Measurements from ENCODE around the gene TM6SF1.

Gene TM6SF1

GRCh38 chr15:83104141-83104540 lies 3.3 kb upstream of the TM6SF1 start:
- peaks cover 31% of the 10 kb centered on the region for H3K4me1 ChIP-seq
- H3K36me3 ChIP-seq: no peaks in the 10 kb centered on the region

GRCh38 chr15:83105440-83105839 lies 2.0 kb upstream of the TM6SF1 start:
- no peak for TF ChIP-seq Cebpa-rat (IDR thresholded peaks at IDR 0.05)
- H3K4me1 ChIP-seq: peaks cover 40% of the 10 kb centered on the region
- no peak overlapping the region for H3K4me2 ChIP-seq
- H3K4me3 ChIP-seq: no peak overlapping the region
- no peaks in the 10 kb centered on the region for H3K9me3 ChIP-seq
- H3K27me3 ChIP-seq: peaks cover 34% of the 10 kb centered on the region
- H3K9ac ChIP-seq: no peak overlapping the region
- no peak overlapping the region for H3K27ac ChIP-seq
- H3K36me3 ChIP-seq: no peaks in the 10 kb centered on the region
- H4K20me1 ChIP-seq: no peaks in the 10 kb centered on the region

More at GRCh38 chr15:83104141-83104540, 3.3 kb upstream of the TM6SF1 start:
- Histone ChIP-seq H3K4me3 (no peak overlapping the region), H3K4me2 (no peak overlapping the region), H3K9ac (no peak overlapping the region), H3K27me3 (peaks cover 27% of the 10 kb centered on the region), H3K9me3 (no peaks in the 10 kb centered on the region), H3K27ac (no peak overlapping the region), H4K20me1 (no peaks in the 10 kb centered on the region)
- TF ChIP-seq Cebpa-rat (IDR thresholded peaks at IDR 0.05): no peak

GRCh38 chr15:83107841-83108181 lies 366 bp downstream of the TM6SF1 start:
- Histone ChIP-seq H3K27me3 (peaks cover 34% of the 10 kb centered on the region), H3K4me2 (peak overlapping the region; percentile 96), H3K4me1 (peaks cover 39% of the 10 kb centered on the region), H3K9me3 (no peaks in the 10 kb centered on the region), H3K27ac (peak overlapping the region; percentile 64), H3K4me3 (peak overlapping the region; percentile 79), H3K36me3 (peaks cover 3% of the 10 kb centered on the region; the same call in 1 of the 2 replicates), H4K20me1 (no peaks in the 10 kb centered on the region), H3K9ac (peak overlapping the region; percentile 73)
- no peak for TF ChIP-seq Cebpa-rat (IDR thresholded peaks at IDR 0.05)

- peak; percentile 75 for TF ChIP-seq Cebpa-rat (IDR thresholded peaks at IDR 0.05)
- Histone ChIP-seq H3K27me3 (peaks cover 34% of the 10 kb centered on the region), H3K27ac (peak overlapping the region; percentile 64), H3K4me2 (peak overlapping the region; percentile 96), H3K4me3 (peak overlapping the region; percentile 79), H3K9ac (peak overlapping the region; percentile 73), H3K4me1 (peaks cover 39% of the 10 kb centered on the region), H4K20me1 (no peaks in the 10 kb centered on the region), H3K9me3 (no peaks in the 10 kb centered on the region), H3K36me3 (peaks cover 10% of the 10 kb centered on the region; the same call in 1 of the 2 replicates)
These were observed 1.1 kb downstream of the TM6SF1 start for GRCh38 chr15:83108266-83109219.

- H3K9me3 ChIP-seq: no peaks in the 10 kb centered on the region
- peaks cover 20% of the 10 kb centered on the region; the same call in 1 of the 2 replicates for H3K36me3 ChIP-seq
- peaks cover 39% of the 10 kb centered on the region for H3K4me1 ChIP-seq
- H3K9ac ChIP-seq: no peak overlapping the region
- H3K27me3 ChIP-seq: peaks cover 34% of the 10 kb centered on the region
- no peak overlapping the region for H3K4me3 ChIP-seq
- peak overlapping the region; percentile 16; the same call in 1 of the 2 replicates for H3K27ac ChIP-seq
- no peak for TF ChIP-seq Cebpa-rat (IDR thresholded peaks at IDR 0.05)
- peak overlapping the region; percentile 96 for H3K4me2 ChIP-seq
- H4K20me1 ChIP-seq: no peaks in the 10 kb centered on the region
These were observed 2.1 kb downstream of the TM6SF1 start for GRCh38 chr15:83109532-83109931.

- no peak overlapping the region for H3K9ac ChIP-seq
- TF ChIP-seq Cebpa-rat (IDR thresholded peaks at IDR 0.05): no peak
- peaks cover 39% of the 10 kb centered on the region for H3K4me1 ChIP-seq
- peaks cover 34% of the 10 kb centered on the region for H3K27me3 ChIP-seq
- H3K4me2 ChIP-seq: peak overlapping the region; percentile 17; the same call in 1 of the 2 replicates
- H3K27ac ChIP-seq: no peak overlapping the region
- H3K4me3 ChIP-seq: no peak overlapping the region
- H4K20me1 ChIP-seq: no peaks in the 10 kb centered on the region
- H3K36me3 ChIP-seq: peaks cover 26% of the 10 kb centered on the region; the same call in 1 of the 2 replicates
- no peaks in the 10 kb centered on the region for H3K9me3 ChIP-seq
These were observed 2.9 kb downstream of the TM6SF1 start for GRCh38 chr15:83110381-83110780.

- H3K36me3 ChIP-seq: peaks cover 29% of the 10 kb centered on the region; the same call in 1 of the 2 replicates
- no peak for TF ChIP-seq Cebpa-rat (IDR thresholded peaks at IDR 0.05)
These were observed 3.7 kb downstream of the TM6SF1 start for GRCh38 chr15:83111149-83111548.

GRCh38 chr15:83112233-83112955 lies 4.9 kb downstream of the TM6SF1 start:
- Histone ChIP-seq H3K9ac (no peak overlapping the region), H3K4me2 (no peak overlapping the region), H3K27me3 (peaks cover 23% of the 10 kb centered on the region), H3K4me3 (no peak overlapping the region), H3K36me3 (peaks cover 29% of the 10 kb centered on the region; the same call in 1 of the 2 replicates), H3K9me3 (no peaks in the 10 kb centered on the region), H4K20me1 (no peaks in the 10 kb centered on the region), H3K27ac (no peak overlapping the region), H3K4me1 (peaks cover 35% of the 10 kb centered on the region)
- no peak for TF ChIP-seq Cebpa-rat (IDR thresholded peaks at IDR 0.05)

More at GRCh38 chr15:83111149-83111548, 3.7 kb downstream of the TM6SF1 start:
- H4K20me1 ChIP-seq: no peaks in the 10 kb centered on the region
- H3K27me3 ChIP-seq: peaks cover 34% of the 10 kb centered on the region
- H3K4me3 ChIP-seq: no peak overlapping the region
- H3K9me3 ChIP-seq: no peaks in the 10 kb centered on the region
- H3K4me1 ChIP-seq: peaks cover 39% of the 10 kb centered on the region
- H3K27ac ChIP-seq: no peak overlapping the region
- no peak overlapping the region for H3K4me2 ChIP-seq
- no peak overlapping the region for H3K9ac ChIP-seq

- peaks cover 29% of the 10 kb centered on the region; the same call in 1 of the 2 replicates for H3K36me3 ChIP-seq
- no peak overlapping the region for H3K4me2 ChIP-seq
- peaks cover 30% of the 10 kb centered on the region for H3K4me1 ChIP-seq
- no peak for TF ChIP-seq Cebpa-rat (IDR thresholded peaks at IDR 0.05)
- H3K9me3 ChIP-seq: no peaks in the 10 kb centered on the region
- H3K27me3 ChIP-seq: peaks cover 18% of the 10 kb centered on the region
- no peaks in the 10 kb centered on the region for H4K20me1 ChIP-seq
- H3K4me3 ChIP-seq: no peak overlapping the region
- no peak overlapping the region for H3K9ac ChIP-seq
- H3K27ac ChIP-seq: no peak overlapping the region
These were observed 5.5 kb downstream of the TM6SF1 start for GRCh38 chr15:83112956-83113299.

All from BLaER1 (cell line).